Erythroblast (primary cell): Measurements from ENCODE around the gene GFRA1.

ENCODE experiments used
- GATA1 ChIP-seq: IDR thresholded peaks from 2 replicates; pipeline ENCODE4 v1.6.1; 2011; ENCODE audit warnings: low read depth, mild to moderate bottlenecking, control low read depth, low read length, moderate library complexity
- POLR2A ChIP-seq: IDR thresholded peaks from 2 replicates; pipeline ENCODE4 v1.6.1; 2011; ENCODE audit warnings: mild to moderate bottlenecking, low read length

DNA sequence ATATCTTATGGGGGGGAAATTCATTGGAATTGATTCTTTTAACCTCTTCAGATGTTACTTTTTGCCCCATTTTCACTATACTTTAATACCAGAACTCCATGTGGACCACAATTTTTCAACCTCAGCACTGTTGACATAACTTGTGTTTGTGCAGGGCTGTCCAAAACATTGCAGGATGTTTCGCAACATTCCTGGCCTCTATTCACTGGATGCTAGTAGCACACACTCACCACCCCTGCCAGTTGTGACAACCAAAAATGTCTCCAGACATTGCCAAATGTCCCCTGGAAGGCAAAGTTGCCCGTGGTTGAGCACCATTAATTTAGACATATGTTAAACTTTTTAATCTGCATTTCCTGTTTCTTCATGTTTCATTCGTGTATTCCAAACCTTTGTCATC, 234.7 kb downstream of the GFRA1 start:
- TF ChIP-seq POLR2A (no peak), GATA1 (no peak)
